ENCODE data around the gene AOPEP. TPM values are rescaled to one million over a fixed set of nuclear protein-coding genes. Genes with fewer than 3 reads are reported as not detected.

AOPEP gene
- total and polyA plus RNA-seq, 9 of the 15 experiments (the other 6 are each of a cell fraction or from before 2014, with no cell fraction given), result 4.5 to 19.3 (median 13.5) TPM

GRCh38 chr9:95048225-95049087 lies 322.0 kb downstream of the AOPEP start (continued):
- TF ChIP-seq ZNF592 (IDR thresholded peaks at IDR 0.05) (no peak), CREB1 (IDR thresholded peaks at IDR 0.05) (no peak), CREB1 (CRISPR knock-in tag; IDR thresholded peaks at IDR 0.05) (no peak), PHF20 (IDR thresholded peaks at IDR 0.05; ENCODE audit: partially characterized antibody) (peak; percentile 43), PHTF2 (CRISPR knock-in tag; IDR thresholded peaks at IDR 0.05) (no peak), ZBTB7A (IDR thresholded peaks at IDR 0.05; ENCODE audit: borderline replicate concordance, control insufficient read depth, low read depth, low read length) (no peak), RBM39 (optimal IDR thresholded peaks at IDR 0.05; ENCODE audit: low read depth, low read length) (no peak), LARP7 (IDR thresholded peaks at IDR 0.05) (no peak), RBM17 (IDR thresholded peaks at IDR 0.05; ENCODE audit: borderline replicate concordance, low read depth, low read length) (no peak), ZNF384 (IDR thresholded peaks at IDR 0.05; ENCODE audit: low read depth, low read length) (no peak), ILK (tag; IDR thresholded peaks at IDR 0.05; ENCODE audit: borderline replicate concordance, low read depth) (no peak), ZNF586 (CRISPR knock-in tag; conservative IDR thresholded peaks at IDR 0.05) (no peak), RBM22 (IDR thresholded peaks at IDR 0.05; ENCODE audit: low read depth, low read length, poor library complexity, severe bottlenecking) (no peak), FOXJ2 (tag; IDR thresholded peaks at IDR 0.05) (no peak), RBM14 (IDR thresholded peaks at IDR 0.05; ENCODE audit: borderline replicate concordance, insufficient read depth, low read depth, low read length) (no peak)
- TF ChIP-seq, protein P1, sequence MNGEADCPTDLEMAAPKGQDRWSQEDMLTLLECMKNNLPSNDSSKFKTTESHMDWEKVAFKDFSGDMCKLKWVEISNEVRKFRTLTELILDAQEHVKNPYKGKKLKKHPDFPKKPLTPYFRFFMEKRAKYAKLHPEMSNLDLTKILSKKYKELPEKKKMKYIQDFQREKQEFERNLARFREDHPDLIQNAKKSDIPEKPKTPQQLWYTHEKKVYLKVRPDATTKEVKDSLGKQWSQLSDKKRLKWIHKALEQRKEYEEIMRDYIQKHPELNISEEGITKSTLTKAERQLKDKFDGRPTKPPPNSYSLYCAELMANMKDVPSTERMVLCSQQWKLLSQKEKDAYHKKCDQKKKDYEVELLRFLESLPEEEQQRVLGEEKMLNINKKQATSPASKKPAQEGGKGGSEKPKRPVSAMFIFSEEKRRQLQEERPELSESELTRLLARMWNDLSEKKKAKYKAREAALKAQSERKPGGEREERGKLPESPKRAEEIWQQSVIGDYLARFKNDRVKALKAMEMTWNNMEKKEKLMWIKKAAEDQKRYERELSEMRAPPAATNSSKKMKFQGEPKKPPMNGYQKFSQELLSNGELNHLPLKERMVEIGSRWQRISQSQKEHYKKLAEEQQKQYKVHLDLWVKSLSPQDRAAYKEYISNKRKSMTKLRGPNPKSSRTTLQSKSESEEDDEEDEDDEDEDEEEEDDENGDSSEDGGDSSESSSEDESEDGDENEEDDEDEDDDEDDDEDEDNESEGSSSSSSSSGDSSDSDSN (IDR thresholded peaks at IDR 0.05; ENCODE audit: borderline replicate concordance in 1 of 2, low read depth in 2 of 2, low read length in 2 of 2), result peak; percentile 61 to 90; a peak in 2 of 4 replicates
- TF ChIP-seq, protein P2, sequence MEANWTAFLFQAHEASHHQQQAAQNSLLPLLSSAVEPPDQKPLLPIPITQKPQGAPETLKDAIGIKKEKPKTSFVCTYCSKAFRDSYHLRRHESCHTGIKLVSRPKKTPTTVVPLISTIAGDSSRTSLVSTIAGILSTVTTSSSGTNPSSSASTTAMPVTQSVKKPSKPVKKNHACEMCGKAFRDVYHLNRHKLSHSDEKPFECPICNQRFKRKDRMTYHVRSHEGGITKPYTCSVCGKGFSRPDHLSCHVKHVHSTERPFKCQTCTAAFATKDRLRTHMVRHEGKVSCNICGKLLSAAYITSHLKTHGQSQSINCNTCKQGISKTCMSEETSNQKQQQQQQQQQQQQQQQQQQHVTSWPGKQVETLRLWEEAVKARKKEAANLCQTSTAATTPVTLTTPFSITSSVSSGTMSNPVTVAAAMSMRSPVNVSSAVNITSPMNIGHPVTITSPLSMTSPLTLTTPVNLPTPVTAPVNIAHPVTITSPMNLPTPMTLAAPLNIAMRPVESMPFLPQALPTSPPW (CRISPR knock-in tag; IDR thresholded peaks at IDR 0.05), result peak; percentile 76

Measured in K562 (cell line).